ENCODE data around the gene LRRC27.

- no peak for TF ChIP-seq CTCF (conservative IDR thresholded peaks at IDR 0.05; ENCODE audit: low read depth, low read length)
- no peak for TF ChIP-seq USF2 (IDR thresholded peaks at IDR 0.05; ENCODE audit: low read depth, low read length)
- TF ChIP-seq POLR2A (IDR thresholded peaks at IDR 0.05; ENCODE audit: low read depth, low read length), result no peak
Observed at GRCh38 chr10:132428486-132428995, 96.5 kb downstream of the LRRC27 start.
